Thoracic aorta (tissue), 2 donors: ENCODE results near the gene METTL13. TPM values are rescaled to one million over a fixed set of nuclear protein-coding genes. Genes with fewer than 3 reads are reported as not detected.
A peak's percentile ranks its signal among the peaks of the same experiment; 100 is the strongest.

Experiments
- ATAC-seq: fragments of 150-250 bp; one replicate; pipeline ENCODE4 v1.8.0; 2017; ENCODE audit warnings: low read depth; ENCODE audit not compliant: insufficient number of reproducible peaks, low FRiP score
- DNase-seq: peaks from one replicate; pipeline ENCODE4 v3.0.0-alpha.2; 2020; ENCODE audit warnings: low spot score
- H3K27ac ChIP-seq, 2 donors: fragments of 200-600 bp; sonication (generic); 1 replicate in 1 of 2; 2 replicates in 1 of 2; pipeline ENCODE4 v1.5.1; 2016; ENCODE audit warnings: mild to moderate bottlenecking in 2 of 2, moderate library complexity in 2 of 2
- H3K27me3 ChIP-seq: fragments of 200-600 bp; sonication (generic); replicated peaks from 2 replicates; pipeline ENCODE4 v1.6.0; 2016; ENCODE audit warnings: mild to moderate bottlenecking; ENCODE audit not compliant: insufficient read depth
- H3K36me3 ChIP-seq: fragments of 200-600 bp; sonication (generic); one replicate; pipeline ENCODE4 v1.5.1; 2016
- H3K4me1 ChIP-seq, 2 donors: fragments of 200-600 bp; sonication (generic); 1 replicate in 1 of 2; 2 replicates in 1 of 2; pipeline versions ENCODE4 v1.5.1 to v1.6.0; 2016; ENCODE audit warnings: low read depth in 2 of 2, mild to moderate bottlenecking in 1 of 2; ENCODE audit not compliant: control insufficient read depth in 1 of 2
- H3K4me3 ChIP-seq: fragments of 200-600 bp; sonication (generic); 2 replicates; pipeline ENCODE4 v1.5.1; 2016; ENCODE audit warnings: mild to moderate bottlenecking
- H3K9me3 ChIP-seq: fragments of 200-600 bp; sonication (generic); 2 replicates; pipeline ENCODE4 v1.5.1; 2016
- total RNA-seq, 2 donors: library from RNA; depleted of rRNA; stranded (reverse); fragments of >200 nt; gene quantifications; one replicate each; pipeline versions ENCODE4 v1.1.0 to v1.2.3, GENCODE V29; 2016
- TF ChIP-seq, protein P1 (sequence below): fragments of 200-600 bp; sonication (generic); IDR thresholded peaks from one replicate; pipeline ENCODE4 v1.5.1; 2019; ENCODE audit warnings: antibody characterized with exemption

The METTL13 gene
- total RNA-seq, 2 donors from 2014 or later: 15.7 to 24.8 TPM

DNA sequence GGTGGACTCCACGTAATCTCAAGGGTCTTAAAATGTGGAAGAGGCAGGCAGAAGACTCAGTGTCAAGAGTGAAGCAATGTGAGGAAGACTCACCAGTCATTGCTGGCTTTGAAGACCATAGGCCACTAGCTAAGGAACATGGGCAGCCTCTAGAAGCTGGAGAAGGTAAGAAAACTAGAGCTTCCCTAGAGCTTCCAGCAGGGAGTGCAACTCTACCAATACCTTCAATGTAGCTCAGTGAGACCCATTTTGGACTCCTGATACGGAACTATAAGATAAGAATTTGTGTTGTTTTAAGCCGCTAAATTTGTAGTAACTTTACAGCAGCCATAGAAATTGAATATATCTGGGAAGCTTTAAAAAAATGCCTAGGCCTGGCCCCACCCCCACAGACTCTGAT, 18.9 kb downstream of the METTL13 start:
- ATAC-seq (no peak), DNase-seq (no peak)
- H3K9me3 ChIP-seq: no peaks in the 10 kb centered on the region
- no peaks in the 10 kb centered on the region for H3K4me1 ChIP-seq
- no peak overlapping the region for H3K4me3 ChIP-seq
- H3K27ac ChIP-seq: no peak overlapping the region
- H3K36me3 ChIP-seq: peaks cover 11% of the 10 kb centered on the region
- TF ChIP-seq, protein P1, sequence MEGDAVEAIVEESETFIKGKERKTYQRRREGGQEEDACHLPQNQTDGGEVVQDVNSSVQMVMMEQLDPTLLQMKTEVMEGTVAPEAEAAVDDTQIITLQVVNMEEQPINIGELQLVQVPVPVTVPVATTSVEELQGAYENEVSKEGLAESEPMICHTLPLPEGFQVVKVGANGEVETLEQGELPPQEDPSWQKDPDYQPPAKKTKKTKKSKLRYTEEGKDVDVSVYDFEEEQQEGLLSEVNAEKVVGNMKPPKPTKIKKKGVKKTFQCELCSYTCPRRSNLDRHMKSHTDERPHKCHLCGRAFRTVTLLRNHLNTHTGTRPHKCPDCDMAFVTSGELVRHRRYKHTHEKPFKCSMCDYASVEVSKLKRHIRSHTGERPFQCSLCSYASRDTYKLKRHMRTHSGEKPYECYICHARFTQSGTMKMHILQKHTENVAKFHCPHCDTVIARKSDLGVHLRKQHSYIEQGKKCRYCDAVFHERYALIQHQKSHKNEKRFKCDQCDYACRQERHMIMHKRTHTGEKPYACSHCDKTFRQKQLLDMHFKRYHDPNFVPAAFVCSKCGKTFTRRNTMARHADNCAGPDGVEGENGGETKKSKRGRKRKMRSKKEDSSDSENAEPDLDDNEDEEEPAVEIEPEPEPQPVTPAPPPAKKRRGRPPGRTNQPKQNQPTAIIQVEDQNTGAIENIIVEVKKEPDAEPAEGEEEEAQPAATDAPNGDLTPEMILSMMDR: no peak
- H3K27me3 ChIP-seq: no peaks in the 10 kb centered on the region

DNA sequence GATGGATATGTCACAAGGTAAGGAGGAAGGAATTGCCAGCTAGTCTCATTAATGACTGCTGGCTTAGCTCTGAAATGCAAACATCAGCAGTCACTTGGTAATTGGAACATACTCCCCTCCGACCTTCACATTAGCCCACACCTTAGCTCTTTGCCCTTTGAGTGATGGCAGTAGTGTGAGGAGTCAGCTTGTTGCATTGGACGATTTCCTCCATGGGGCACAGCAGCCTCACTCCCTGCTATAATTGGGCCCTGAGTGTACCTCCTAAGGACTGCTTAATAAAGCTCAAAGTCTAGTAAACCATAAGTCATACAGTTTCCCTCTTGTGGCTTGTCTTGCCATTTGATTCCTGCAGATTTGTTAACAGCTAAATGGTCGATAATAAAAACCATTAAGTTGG, 19.4 kb downstream of the METTL13 start:
- Histone ChIP-seq H3K4me1 (no peaks in the 10 kb centered on the region), H3K4me3 (no peak overlapping the region), H3K27me3 (no peaks in the 10 kb centered on the region), H3K9me3 (no peaks in the 10 kb centered on the region), H3K36me3 (peaks cover 6% of the 10 kb centered on the region), H3K27ac (no peak overlapping the region)
- no peak for ATAC-seq
- DNase-seq: no peak
- TF ChIP-seq, protein P1: no peak

DNA sequence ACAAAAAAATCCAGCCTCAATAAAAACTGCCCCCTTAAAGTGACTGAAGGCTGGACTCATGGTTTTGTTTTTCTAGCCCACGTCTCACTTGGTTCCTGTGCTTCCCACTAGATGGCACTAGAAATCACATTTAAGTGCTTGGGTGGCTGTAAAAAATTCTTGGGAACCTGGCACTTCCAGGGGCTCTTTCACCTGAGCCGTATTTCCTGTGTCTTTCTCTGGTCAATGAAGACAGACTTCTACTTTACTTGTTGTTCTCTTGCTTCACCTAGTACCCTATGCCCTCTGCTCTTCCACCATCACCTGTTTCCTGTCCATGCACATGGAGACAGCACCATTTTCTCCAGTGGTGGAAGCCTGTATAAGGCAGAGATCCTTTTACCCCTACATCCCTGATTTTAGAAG, 20.0 kb downstream of the METTL13 start:
- Histone ChIP-seq H3K4me3 (no peak overlapping the region), H3K9me3 (no peaks in the 10 kb centered on the region), H3K27me3 (no peaks in the 10 kb centered on the region), H3K36me3 (peaks cover 3% of the 10 kb centered on the region), H3K27ac (no peak overlapping the region), H3K4me1 (peaks cover 0 to 1% of the 10 kb centered on the region in 2 donors)
- no peak for DNase-seq
- TF ChIP-seq, protein P1: peak; percentile 78
- ATAC-seq: peak; percentile 48

DNA sequence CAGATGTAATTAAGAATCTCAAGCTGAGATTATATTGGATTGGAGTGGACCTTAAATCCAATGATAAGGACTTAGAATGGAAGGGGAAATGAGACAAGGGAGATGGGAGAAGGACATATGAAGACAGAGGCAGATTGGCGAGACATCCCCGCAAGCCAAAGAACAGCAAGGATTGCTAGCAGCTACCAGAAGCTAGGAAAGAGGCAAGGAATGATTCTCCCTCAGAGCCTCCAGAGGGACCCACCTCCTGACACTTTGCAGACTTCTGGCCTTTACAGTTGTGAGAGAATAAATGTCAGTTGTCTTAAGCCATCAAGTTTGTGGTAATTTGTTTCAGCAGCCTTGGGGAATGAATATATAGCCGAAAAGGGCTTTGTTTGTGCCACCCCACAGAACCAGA, 20.7 kb downstream of the METTL13 start:
- H3K4me1 ChIP-seq: peaks cover 0 to 4% of the 10 kb centered on the region in 2 donors
- no peak for DNase-seq
- H3K27ac ChIP-seq: no peak overlapping the region
- H3K36me3 ChIP-seq: no peaks in the 10 kb centered on the region
- TF ChIP-seq, protein P1: no peak
- no peak for ATAC-seq
- no peak overlapping the region for H3K4me3 ChIP-seq
- no peaks in the 10 kb centered on the region for H3K9me3 ChIP-seq
- H3K27me3 ChIP-seq: no peaks in the 10 kb centered on the region

DNA sequence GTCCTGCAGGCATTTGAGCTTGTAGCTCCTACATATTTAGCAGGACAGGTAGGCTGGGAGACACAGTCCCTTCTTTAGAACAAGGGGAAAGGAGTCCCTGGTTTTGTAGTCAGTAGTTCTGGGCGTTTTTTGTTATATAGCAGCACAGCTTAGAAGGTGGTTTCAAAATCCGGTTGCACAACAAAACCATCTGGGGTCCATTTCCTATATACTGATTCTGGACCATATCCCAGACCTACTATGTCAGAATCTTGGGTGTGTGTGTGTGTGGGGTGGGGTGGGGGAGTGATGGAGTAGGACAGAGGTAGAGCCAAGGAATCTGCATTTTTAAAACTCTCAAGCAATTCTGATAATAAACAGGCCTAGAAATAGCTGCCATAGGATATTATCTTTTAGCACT, 21.6 kb downstream of the METTL13 start:
- Histone ChIP-seq H3K27me3 (no peaks in the 10 kb centered on the region), H3K4me3 (no peak overlapping the region), H3K36me3 (no peaks in the 10 kb centered on the region), H3K27ac (no peak overlapping the region), H3K9me3 (no peaks in the 10 kb centered on the region), H3K4me1 (peaks cover 0 to 4% of the 10 kb centered on the region in 2 donors)
- DNase-seq (no peak), ATAC-seq (no peak)
- TF ChIP-seq, protein P1: no peak
